SK-N-DZ (cell line): Measurements from ENCODE around the gene AKAP6.
"Not testable (repeated sequence)": the region's sequence is repeated elsewhere in the genome, so short reads cannot be mapped to it uniquely, and the experiment has no call there.

Source experiments
- DNase-seq: peaks from one replicate; pipeline ENCODE4 v3.0.0-alpha.2; 2015; ENCODE audit warnings: low spot score

Gene AKAP6

GRCh38 chr14:32583427-32583826, 254.3 kb downstream of the AKAP6 start:
- DNase-seq = not testable (repeated sequence)

- DNase-seq = no peak
Observed at GRCh38 chr14:32584079-32584478, 255.0 kb downstream of the AKAP6 start.

GRCh38 chr14:32587461-32587860, 258.4 kb downstream of the AKAP6 start:
- DNase-seq = no peak

DNA sequence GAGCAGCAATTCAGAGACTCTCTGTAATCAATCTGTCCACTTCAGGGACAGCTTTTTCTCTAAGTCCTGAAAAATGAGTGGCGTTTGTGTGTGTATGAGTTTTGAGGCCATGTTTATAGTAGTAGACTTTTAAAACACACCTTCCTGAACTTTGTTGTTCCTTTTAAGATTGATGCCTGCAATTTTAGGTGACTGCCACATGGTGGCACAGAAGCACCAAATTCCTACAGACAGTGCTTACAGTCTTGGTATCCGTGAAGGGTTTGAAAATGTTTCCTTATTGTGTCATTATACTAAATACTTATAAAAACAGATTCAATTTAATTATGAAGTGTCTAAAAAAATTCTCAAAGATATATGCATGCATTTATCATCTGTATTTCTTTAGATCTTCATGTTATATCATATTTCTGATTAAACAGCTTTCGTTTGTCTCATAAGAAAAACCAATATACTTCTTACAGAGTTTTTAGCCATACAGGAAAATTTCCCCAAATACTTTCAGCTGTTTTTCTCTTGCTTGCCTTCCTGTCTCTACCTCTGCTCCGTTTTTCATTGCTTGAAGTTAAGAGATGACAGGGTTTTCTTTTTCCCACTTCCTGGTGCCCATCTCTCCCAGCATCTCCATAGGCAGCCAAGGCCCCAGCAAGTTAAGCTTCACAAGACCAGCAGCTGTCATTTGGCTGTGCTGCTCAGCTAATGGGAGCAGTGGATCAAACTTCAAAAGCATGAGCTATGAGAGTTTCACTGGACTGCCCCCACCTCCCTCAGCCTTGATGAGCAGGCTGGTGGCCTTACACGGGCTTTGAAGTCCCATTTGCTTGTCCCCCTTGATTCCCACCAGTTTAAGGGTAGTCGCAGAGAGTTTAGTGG, 259.6 kb downstream of the AKAP6 start:
- DNase-seq = no peak

DNA sequence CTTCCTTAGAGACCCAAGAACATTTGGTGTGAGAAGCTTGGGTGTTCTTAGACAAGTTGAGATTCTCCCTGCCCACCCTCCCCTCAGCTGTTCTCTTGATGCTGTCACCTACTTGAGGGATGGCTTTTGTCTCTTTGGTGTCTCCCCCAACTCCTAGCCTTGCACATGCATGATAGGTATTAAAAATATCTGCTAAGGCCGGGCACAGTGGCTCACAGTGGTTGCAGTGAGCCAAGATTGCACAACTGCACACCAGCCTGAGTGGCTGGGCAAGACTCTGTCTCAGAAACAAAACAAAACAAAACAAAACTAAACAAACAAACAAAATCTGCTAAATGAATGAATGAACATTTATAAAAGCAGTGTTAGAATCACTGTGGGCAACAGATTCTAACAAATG, 261.1 kb downstream of the AKAP6 start:
- no peak for DNase-seq

DNA sequence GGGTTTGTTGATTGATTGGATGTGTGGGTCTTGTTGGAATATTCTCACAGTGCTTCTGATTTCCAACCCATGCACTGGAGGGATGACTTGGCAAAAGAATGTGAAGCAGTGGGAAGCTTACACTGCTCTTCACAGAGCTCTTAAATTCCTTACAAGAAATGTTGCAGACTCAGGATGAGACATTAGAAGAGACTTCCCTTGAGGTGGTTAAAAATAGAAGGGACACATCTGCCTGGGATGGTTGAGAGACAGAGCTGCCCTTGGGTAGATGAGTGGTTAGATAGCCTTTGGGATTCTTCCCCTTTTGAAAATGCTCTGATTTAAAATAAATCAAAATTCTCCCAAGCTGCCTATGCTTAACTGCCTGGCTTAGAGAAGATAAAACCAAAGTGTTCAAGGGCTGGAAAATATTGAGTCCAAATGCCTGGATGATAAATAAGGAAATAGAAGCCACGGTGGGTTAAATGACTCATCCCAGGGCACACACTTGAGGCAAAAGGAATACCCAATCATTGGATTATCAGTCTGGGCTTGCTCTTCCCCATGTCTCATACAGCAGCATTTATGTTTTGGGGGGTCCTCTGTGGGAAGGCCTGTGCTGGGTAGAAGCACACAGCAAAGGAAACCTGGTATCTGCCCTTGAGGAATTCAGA, 264.3 kb downstream of the AKAP6 start:
- DNase-seq = no peak

DNA sequence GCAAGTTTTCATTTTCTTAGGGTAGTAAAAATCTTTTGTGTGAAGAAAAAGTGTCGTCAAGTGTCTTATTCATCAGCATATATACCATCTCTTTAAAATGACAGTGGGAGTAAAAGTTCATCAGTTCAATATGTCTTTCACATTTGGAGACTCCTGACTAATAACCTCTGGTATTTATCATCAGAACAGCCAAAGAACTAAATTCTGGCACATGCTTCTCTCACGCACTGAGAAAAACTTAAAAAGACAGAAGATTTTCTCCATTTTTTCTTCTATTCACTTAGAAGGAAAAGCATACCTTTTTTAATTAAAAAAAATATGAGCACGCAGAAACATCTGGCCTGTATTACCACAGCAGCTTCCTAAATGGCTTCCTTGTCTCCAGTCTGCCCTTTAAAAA, 265.7 kb downstream of the AKAP6 start:
- DNase-seq = no peak

DNA sequence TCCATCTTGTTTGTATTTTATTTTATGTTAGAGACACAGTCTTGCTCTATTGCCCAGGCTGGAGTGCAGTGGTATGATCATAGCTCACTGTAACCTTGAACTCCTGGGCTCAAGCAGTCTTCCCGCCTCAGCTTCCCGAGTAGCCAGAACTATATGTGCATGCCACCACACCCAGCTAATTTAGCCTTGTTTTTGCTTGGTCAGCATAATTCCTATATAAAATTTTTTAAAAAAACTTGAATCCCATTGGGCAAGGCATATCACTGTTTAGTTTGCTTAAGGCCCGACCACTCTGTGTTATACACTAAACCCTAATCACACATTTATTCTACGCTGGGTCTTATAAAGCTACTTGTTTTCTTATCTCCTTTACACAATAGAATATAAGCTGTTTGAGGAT, 266.4 kb downstream of the AKAP6 start:
- no peak for DNase-seq

GRCh38 chr14:32596390-32596789, 267.3 kb downstream of the AKAP6 start:
- DNase-seq = no peak

DNA sequence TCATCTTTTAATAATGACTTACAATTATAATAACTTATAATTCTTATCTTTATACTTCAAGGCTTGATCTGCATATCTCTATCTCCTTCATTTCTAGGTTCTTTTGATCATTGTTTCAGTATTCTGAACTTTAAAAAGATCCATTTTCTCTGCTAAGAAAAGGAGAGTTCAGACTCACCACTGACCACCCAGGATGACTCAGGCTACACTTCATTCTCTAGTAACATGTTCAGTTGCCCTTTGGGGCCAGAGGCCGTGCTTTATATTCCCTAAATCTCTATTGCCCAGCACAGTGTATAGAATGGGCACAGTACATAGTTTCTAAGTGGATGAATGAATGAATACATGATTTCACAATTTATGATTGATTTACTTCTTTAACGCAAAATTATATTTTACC, 268.7 kb downstream of the AKAP6 start:
- no peak for DNase-seq

- no peak for DNase-seq
Observed at GRCh38 chr14:32601069-32601468, 272.0 kb downstream of the AKAP6 start.

GRCh38 chr14:32601906-32602305, 272.8 kb downstream of the AKAP6 start:
- no peak for DNase-seq

GRCh38 chr14:32602699-32603098, 273.6 kb downstream of the AKAP6 start:
- no peak for DNase-seq

- no peak for DNase-seq
Observed at GRCh38 chr14:32603992-32604565, 275.0 kb downstream of the AKAP6 start.

GRCh38 chr14:32606301-32606700, 277.2 kb downstream of the AKAP6 start:
- no peak for DNase-seq

DNA sequence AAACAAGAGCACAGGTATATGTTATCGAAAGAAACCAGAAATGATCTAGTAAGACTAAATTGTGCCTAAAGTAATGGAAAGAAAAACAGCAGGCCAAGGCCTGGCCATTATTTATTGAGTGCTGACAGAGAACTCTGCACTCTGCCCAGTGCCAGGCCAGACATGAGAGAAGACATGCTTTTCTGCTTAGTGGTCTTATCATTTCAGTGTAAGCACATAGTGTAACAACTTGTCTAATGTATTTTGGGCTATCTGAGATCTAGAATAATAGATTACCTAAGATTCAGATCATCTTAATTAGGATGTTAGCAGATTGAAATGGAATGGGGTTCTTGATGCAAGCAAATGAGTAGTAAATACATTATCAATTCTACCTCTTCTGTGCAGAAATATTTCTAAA, 278.3 kb downstream of the AKAP6 start:
- DNase-seq = peak; percentile 91

GRCh38 chr14:32608857-32609256, 279.8 kb downstream of the AKAP6 start:
- DNase-seq = no peak

DNA sequence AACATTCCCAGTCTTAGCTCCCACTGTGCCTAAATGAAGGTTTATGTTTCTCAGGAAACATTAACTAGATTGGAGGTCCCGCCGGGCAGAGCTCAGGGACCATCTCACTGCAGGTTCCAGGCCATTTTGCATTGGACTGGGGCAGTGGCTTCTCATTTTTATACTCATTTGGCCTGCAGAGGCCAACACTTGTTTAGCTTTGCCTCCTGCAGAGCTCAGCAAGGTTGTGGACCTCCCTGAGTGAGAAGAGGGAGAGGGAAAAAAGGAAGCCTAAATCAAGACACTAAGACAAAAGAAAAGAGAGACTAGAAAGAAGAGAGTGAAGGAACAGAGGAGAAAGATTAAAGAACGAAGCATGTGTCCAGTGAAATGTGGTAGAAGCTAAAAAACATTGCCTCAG, 280.3 kb downstream of the AKAP6 start:
- no peak for DNase-seq

DNA sequence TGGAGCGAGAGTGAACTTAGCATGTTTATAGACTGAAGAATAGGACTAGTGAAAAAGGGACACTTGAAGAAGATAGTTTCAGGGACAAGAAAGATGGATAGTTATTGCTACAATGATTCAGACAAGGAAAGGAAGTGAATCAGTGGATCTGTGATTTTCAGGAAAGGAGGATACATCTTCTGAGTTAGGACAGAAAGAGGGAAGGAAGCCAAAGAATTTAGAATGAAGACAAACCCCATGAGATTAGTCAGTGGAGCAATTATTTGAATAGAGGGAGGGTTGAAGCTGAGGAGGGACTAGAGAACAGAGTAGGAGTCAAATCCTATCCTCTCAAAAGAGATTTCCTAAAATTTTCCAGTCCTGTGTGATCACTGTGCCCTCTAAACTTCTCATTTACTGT, 282.7 kb downstream of the AKAP6 start:
- DNase-seq = no peak

DNA sequence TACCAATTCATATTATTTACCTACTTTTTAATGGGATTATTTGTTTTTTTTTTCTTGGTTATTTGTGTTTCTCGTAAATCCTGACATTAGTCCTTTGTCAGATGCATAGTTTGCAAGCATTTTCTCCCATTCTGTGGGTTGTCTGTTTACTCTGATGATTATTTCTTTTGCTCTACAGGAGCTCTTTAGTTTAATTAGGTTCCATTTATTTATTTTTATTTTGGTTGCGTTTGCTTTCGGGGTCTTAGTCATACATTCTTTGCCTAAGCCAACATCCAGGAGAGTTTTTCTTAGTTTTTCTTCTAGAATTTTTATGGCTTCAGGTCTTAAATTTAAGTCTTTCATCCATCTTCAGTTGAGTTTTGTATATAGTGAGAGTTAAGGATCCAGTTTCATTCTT, 289.9 kb downstream of the AKAP6 start:
- no peak for DNase-seq

GRCh38 chr14:32620303-32620702, 291.2 kb downstream of the AKAP6 start:
- DNase-seq = no peak

- DNase-seq = no peak
Observed at GRCh38 chr14:32620724-32621123, 291.6 kb downstream of the AKAP6 start.

GRCh38 chr14:32621585-32621984, 292.5 kb downstream of the AKAP6 start:
- DNase-seq = no peak
